Hepatocyte (in vitro differentiated cells): ENCODE results near the gene PRSS1.

Experiments used
- EZH2 ChIP-seq: fragments of 200-600 bp; sonication (generic); IDR thresholded peaks from 2 replicates; pipeline ENCODE4 v1.6.1; 2016; ENCODE audit warnings: antibody characterized with exemption, mild to moderate bottlenecking, borderline replicate concordance
- TF ChIP-seq, protein P1 (sequence below): fragments of 200-600 bp; sonication (generic); IDR thresholded peaks from 2 replicates; pipeline ENCODE4 v1.5.1; 2016; ENCODE audit warnings: antibody characterized with exemption, mild to moderate bottlenecking; ENCODE audit not compliant: poor library complexity

DNA sequence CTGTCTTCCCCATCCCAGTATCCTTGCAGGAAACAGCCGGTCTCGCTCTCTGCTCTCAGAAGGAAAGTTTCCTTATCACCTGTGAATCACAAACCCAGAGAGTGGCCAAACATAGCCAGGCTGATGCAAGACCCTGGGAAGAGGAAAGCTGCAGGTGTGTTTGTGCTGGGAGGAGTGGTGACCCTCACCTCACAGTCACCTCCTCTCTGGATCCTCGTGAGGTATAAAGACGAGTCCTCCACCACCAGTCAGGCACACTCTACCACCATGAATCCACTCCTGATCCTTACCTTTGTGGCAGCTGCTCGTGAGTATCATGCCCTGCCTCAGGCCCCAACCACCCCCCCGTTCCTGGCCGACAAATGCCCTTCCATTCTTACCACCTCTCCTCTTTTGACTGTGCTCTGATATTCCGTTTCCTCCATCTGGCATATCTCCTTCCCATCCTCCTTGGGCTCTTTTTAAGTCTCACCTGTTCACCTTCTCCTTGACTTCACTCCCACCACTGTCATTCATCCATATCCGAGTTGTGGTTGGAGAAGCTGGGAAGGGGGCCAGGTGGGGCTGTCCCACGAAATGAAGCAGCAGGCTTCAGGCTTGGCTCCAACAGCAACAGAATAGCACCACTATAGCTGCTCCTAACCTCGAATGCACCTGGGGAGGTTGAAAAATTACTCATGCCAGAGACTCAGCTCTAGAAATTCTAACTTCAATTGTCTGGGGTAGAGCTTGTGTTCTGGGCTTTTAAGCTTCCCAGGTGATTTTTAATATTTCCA is at the start of gene PRSS1:
- TF ChIP-seq, protein P1, sequence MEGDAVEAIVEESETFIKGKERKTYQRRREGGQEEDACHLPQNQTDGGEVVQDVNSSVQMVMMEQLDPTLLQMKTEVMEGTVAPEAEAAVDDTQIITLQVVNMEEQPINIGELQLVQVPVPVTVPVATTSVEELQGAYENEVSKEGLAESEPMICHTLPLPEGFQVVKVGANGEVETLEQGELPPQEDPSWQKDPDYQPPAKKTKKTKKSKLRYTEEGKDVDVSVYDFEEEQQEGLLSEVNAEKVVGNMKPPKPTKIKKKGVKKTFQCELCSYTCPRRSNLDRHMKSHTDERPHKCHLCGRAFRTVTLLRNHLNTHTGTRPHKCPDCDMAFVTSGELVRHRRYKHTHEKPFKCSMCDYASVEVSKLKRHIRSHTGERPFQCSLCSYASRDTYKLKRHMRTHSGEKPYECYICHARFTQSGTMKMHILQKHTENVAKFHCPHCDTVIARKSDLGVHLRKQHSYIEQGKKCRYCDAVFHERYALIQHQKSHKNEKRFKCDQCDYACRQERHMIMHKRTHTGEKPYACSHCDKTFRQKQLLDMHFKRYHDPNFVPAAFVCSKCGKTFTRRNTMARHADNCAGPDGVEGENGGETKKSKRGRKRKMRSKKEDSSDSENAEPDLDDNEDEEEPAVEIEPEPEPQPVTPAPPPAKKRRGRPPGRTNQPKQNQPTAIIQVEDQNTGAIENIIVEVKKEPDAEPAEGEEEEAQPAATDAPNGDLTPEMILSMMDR = no peak
- TF ChIP-seq EZH2 = no peak
